ENCODE results near the gene PYHIN1.

PYHIN1 gene

GRCh38 chr1:159015440-159015909 is 84.1 kb downstream of the PYHIN1 start:
- H3K4me3 ChIP-seq (ENCODE audit: low read depth, low read length) = no peak overlapping the region
- TF ChIP-seq, protein P1, sequence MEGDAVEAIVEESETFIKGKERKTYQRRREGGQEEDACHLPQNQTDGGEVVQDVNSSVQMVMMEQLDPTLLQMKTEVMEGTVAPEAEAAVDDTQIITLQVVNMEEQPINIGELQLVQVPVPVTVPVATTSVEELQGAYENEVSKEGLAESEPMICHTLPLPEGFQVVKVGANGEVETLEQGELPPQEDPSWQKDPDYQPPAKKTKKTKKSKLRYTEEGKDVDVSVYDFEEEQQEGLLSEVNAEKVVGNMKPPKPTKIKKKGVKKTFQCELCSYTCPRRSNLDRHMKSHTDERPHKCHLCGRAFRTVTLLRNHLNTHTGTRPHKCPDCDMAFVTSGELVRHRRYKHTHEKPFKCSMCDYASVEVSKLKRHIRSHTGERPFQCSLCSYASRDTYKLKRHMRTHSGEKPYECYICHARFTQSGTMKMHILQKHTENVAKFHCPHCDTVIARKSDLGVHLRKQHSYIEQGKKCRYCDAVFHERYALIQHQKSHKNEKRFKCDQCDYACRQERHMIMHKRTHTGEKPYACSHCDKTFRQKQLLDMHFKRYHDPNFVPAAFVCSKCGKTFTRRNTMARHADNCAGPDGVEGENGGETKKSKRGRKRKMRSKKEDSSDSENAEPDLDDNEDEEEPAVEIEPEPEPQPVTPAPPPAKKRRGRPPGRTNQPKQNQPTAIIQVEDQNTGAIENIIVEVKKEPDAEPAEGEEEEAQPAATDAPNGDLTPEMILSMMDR (IDR thresholded peaks at IDR 0.05; ENCODE audit: borderline replicate concordance, insufficient read depth, low read depth, low read length) = no peak

- no peak overlapping the region for H3K4me3 ChIP-seq (ENCODE audit: low read depth, low read length)
- TF ChIP-seq, protein P1 (IDR thresholded peaks at IDR 0.05; ENCODE audit: borderline replicate concordance, insufficient read depth, low read depth, low read length) = no peak
These were observed 92.4 kb downstream of the PYHIN1 start for GRCh38 chr1:159023723-159024122.

- TF ChIP-seq, protein P1 (IDR thresholded peaks at IDR 0.05; ENCODE audit: borderline replicate concordance, insufficient read depth, low read depth, low read length) = no peak
- no peak overlapping the region for H3K4me3 ChIP-seq (ENCODE audit: low read depth, low read length)
These were observed 93.7 kb downstream of the PYHIN1 start for GRCh38 chr1:159025043-159025442.
